DND-41 (cell line): ENCODE results near the gene ATP2B1.

Source experiments
- EZH2 ChIP-seq: IDR thresholded peaks from 3 replicates; pipeline ENCODE4 v1.6.1; 2012; ENCODE audit warnings: borderline replicate concordance, low read depth, mild to moderate bottlenecking, moderate library complexity, low read length, inconsistent platforms; ENCODE audit not compliant: severe bottlenecking
- TF ChIP-seq, protein P1 (sequence below): IDR thresholded peaks from 2 replicates; pipeline ENCODE4 v1.5.1; 2012; ENCODE audit warnings: borderline replicate concordance, low read length, moderate library complexity, mild to moderate bottlenecking; ENCODE audit not compliant: poor library complexity, severe bottlenecking; ENCODE audit errors: extremely low read depth

DNA sequence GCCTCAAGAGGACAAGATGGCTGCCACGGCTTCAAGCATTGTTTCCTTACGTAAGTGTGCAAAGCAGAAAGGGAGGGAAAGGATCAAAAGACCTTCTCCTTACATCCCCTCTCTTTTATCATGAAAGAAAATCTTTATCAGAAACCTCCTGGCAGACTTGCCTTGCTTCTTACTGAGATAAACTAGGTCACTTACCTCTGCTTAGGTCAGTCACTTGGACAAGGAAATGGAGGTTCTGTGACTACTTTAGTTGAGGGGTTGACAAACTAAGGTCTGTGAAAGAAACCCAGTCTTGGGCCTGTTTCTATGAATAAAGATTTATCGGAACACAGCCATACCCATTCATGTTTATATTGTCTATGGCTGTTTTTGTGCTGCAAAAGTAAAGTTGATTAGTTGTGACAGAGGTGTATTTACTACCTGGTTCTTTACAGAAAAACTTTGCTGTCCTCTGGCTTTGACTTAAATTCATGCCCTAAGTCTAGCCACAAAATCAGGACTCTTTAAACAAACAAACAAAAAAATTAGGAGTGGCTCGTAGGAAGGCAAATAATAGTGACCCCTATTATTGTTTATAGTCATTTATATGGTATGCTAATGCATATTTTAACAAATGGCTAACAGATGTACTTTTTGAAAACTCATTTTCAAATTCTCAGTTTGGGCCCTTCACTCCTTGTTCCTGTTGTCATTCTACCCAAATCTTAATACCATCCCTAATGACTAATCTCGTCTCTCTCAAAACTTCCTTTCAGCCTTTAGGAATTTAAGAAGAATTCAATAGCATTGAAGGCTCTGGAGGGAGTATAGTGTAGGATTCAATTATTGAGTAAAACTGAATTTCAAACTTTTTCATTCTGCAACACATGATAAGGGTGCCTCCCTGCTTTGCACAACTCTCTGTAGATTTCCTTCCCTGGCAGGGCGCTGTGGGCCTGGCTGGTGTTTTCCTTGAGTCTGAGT, 42.0 kb upstream of the ATP2B1 start:
- TF ChIP-seq, protein P1, sequence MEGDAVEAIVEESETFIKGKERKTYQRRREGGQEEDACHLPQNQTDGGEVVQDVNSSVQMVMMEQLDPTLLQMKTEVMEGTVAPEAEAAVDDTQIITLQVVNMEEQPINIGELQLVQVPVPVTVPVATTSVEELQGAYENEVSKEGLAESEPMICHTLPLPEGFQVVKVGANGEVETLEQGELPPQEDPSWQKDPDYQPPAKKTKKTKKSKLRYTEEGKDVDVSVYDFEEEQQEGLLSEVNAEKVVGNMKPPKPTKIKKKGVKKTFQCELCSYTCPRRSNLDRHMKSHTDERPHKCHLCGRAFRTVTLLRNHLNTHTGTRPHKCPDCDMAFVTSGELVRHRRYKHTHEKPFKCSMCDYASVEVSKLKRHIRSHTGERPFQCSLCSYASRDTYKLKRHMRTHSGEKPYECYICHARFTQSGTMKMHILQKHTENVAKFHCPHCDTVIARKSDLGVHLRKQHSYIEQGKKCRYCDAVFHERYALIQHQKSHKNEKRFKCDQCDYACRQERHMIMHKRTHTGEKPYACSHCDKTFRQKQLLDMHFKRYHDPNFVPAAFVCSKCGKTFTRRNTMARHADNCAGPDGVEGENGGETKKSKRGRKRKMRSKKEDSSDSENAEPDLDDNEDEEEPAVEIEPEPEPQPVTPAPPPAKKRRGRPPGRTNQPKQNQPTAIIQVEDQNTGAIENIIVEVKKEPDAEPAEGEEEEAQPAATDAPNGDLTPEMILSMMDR, result no peak
- no peak for TF ChIP-seq EZH2
